Measurements from ENCODE around the gene ACAN. TPM values are rescaled to one million over a fixed set of nuclear protein-coding genes. Genes with fewer than 3 reads are reported as not detected.

ACAN gene
- polyA plus RNA-seq, 3 donors = not detected

DNA sequence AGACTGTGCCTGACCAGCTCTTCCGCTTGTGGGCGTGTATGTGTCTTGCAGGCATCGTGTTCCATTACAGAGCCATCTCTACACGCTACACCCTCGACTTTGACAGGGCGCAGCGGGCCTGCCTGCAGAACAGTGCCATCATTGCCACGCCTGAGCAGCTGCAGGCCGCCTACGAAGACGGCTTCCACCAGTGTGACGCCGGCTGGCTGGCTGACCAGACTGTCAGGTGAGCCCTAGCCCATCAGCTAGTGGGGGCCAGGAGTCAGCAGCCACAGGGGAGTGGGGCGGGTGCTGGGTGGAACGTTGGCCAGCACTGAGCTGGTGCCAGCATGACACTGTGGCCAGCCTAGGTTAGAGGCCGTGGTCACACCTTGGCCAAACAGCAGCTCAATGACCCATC is 36.7 kb downstream of the ACAN start:
- no peak for DNase-seq
- Mint-ChIP-seq H3K27me3 (ENCODE audit: low read depth in 3 of 3) (peaks cover 2 to 6% (median 2%) of the 10 kb centered on the region in 3 donors), H3K9me3 (no peaks in the 10 kb centered on the region), H3K4me3 (no peak overlapping the region), H3K36me3 (no peaks in the 10 kb centered on the region), H3K4me1 (no peaks in the 10 kb centered on the region), H3K27ac (no peak overlapping the region)
- Histone ChIP-seq H3K9ac (ENCODE audit: insufficient read depth, low read length, poor library complexity, severe bottlenecking) (no peak overlapping the region), H3K79me2 (ENCODE audit: insufficient read depth, low read length) (no peaks in the 10 kb centered on the region), H4K20me1 (ENCODE audit: insufficient read depth, low read length) (no peaks in the 10 kb centered on the region), H3K4me1 (ENCODE audit: control insufficient read depth in 1 of 2, insufficient read depth in 2 of 2, low read length in 2 of 2) (no peaks in the 10 kb centered on the region), H3K27me3 (ENCODE audit: control insufficient read depth in 2 of 2, insufficient read depth in 2 of 2, low read length in 2 of 2) (no peaks in the 10 kb centered on the region), H3K4me3 (replicated peaks in 1 of 3; ENCODE audit: low read depth in 2 of 3, low read length in 3 of 3) (no peak overlapping the region), H3K4me2 (replicated peaks; ENCODE audit: extremely low read depth, low read length, poor library complexity, severe bottlenecking) (no peak overlapping the region), H2AFZ (ENCODE audit: insufficient read depth, low read depth, low read length, poor library complexity, severe bottlenecking) (no peak overlapping the region), H3K9me3 (replicated peaks in 1 of 2; ENCODE audit: control insufficient read depth in 1 of 2, insufficient read depth in 1 of 2, low read length in 2 of 2) (no peaks in the 10 kb centered on the region), H3K36me3 (replicated peaks in 1 of 2; ENCODE audit: control insufficient read depth in 1 of 2, insufficient read depth in 2 of 2, low read length in 2 of 2) (no peaks in the 10 kb centered on the region), H3K27ac (ENCODE audit: low read depth in 1 of 2, low read length in 2 of 2) (no peak overlapping the region)
- intact Hi-C loops (cut with micrococcal nuclease) = no loop called here
- TF ChIP-seq, protein P1, sequence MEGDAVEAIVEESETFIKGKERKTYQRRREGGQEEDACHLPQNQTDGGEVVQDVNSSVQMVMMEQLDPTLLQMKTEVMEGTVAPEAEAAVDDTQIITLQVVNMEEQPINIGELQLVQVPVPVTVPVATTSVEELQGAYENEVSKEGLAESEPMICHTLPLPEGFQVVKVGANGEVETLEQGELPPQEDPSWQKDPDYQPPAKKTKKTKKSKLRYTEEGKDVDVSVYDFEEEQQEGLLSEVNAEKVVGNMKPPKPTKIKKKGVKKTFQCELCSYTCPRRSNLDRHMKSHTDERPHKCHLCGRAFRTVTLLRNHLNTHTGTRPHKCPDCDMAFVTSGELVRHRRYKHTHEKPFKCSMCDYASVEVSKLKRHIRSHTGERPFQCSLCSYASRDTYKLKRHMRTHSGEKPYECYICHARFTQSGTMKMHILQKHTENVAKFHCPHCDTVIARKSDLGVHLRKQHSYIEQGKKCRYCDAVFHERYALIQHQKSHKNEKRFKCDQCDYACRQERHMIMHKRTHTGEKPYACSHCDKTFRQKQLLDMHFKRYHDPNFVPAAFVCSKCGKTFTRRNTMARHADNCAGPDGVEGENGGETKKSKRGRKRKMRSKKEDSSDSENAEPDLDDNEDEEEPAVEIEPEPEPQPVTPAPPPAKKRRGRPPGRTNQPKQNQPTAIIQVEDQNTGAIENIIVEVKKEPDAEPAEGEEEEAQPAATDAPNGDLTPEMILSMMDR (IDR thresholded peaks at IDR 0.05) = no peak
- 93% methylated on average over 14 of the region's 16 CpGs for WGBS (ENCODE audit: insufficient coverage)

DNA sequence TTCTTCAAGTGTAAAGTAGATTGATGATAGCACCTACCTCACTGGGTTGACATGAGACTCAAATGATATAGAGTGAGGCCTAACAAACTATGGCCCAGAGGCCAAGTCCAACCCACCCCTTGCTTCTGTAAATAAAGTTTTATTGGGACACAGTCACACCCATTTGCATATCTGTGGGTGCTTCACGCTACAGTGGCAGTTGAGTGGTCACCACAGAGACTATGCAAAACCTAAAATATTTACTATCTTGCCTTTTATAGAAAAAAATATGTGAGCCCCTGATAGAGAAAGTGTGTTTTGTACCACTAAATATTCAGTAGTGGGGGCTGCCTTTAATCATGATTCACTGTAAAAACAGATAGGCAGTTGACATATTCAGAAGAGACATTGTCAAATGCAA is 38.0 kb downstream of the ACAN start:
- H3K4me1 Mint-ChIP-seq = no peaks in the 10 kb centered on the region
- no CpG with 5 or more reads among the region's 1 CpG for WGBS (ENCODE audit: insufficient coverage)
- H3K36me3 Mint-ChIP-seq = no peaks in the 10 kb centered on the region
- no peak overlapping the region for H3K4me3 Mint-ChIP-seq
- Histone ChIP-seq H3K9me3 (replicated peaks in 1 of 2; ENCODE audit: control insufficient read depth in 1 of 2, insufficient read depth in 1 of 2, low read length in 2 of 2) (no peaks in the 10 kb centered on the region), H2AFZ (ENCODE audit: insufficient read depth, low read depth, low read length, poor library complexity, severe bottlenecking) (no peak overlapping the region), H3K4me3 (replicated peaks in 1 of 3; ENCODE audit: low read depth in 2 of 3, low read length in 3 of 3) (no peak overlapping the region), H3K79me2 (ENCODE audit: insufficient read depth, low read length) (no peaks in the 10 kb centered on the region), H3K4me2 (replicated peaks; ENCODE audit: extremely low read depth, low read length, poor library complexity, severe bottlenecking) (no peak overlapping the region), H3K27me3 (ENCODE audit: control insufficient read depth in 2 of 2, insufficient read depth in 2 of 2, low read length in 2 of 2) (no peaks in the 10 kb centered on the region), H4K20me1 (ENCODE audit: insufficient read depth, low read length) (no peaks in the 10 kb centered on the region), H3K27ac (ENCODE audit: low read depth in 1 of 2, low read length in 2 of 2) (no peak overlapping the region), H3K9ac (ENCODE audit: insufficient read depth, low read length, poor library complexity, severe bottlenecking) (no peak overlapping the region), H3K36me3 (replicated peaks in 1 of 2; ENCODE audit: control insufficient read depth in 1 of 2, insufficient read depth in 2 of 2, low read length in 2 of 2) (no peaks in the 10 kb centered on the region), H3K4me1 (ENCODE audit: control insufficient read depth in 1 of 2, insufficient read depth in 2 of 2, low read length in 2 of 2) (no peaks in the 10 kb centered on the region)
- TF ChIP-seq, protein P1 (IDR thresholded peaks at IDR 0.05) = no peak
- no peak for DNase-seq
- no peak overlapping the region for H3K27ac Mint-ChIP-seq
- no peaks in the 10 kb centered on the region for H3K9me3 Mint-ChIP-seq
- intact Hi-C loops (cut with micrococcal nuclease) = no loop called here
- H3K27me3 Mint-ChIP-seq (ENCODE audit: low read depth in 3 of 3) = peaks cover 2 to 6% (median 2%) of the 10 kb centered on the region in 3 donors

All from CD14-positive monocyte (primary cell).